Right atrium auricular region (tissue), 2 donors: ENCODE results near the gene TOX2. TPM values are rescaled to one million over a fixed set of nuclear protein-coding genes. Genes with fewer than 3 reads are reported as not detected.

Source experiments
- DNase-seq: peaks from one replicate; pipeline ENCODE4 v3.0.0-alpha.2; 2019; ENCODE audit warnings: low spot score
- H3K27ac ChIP-seq, 2 donors: fragments of 200-600 bp; sonication (generic); 1 replicate in 1 of 2; 2 replicates in 1 of 2; pipeline ENCODE4 v1.5.1; 2016 to 2019
- H3K27me3 ChIP-seq, 2 donors: fragments of 200-600 bp; sonication (generic); one replicate each; pipeline versions ENCODE4 v1.5.1 to v1.6.0; 2017 to 2019
- H3K36me3 ChIP-seq: fragments of 200-600 bp; sonication (generic); one replicate; pipeline ENCODE4 v1.5.1; 2016
- H3K4me1 ChIP-seq, 2 donors: fragments of 200-600 bp; sonication (generic); one replicate each; pipeline versions ENCODE4 v1.5.1 to v1.6.0; 2017 to 2019
- H3K4me3 ChIP-seq, 2 donors: fragments of 200-600 bp; sonication (generic); 1 replicate in 1 of 2; 2 replicates in 1 of 2; pipeline ENCODE4 v1.5.1; 2017 to 2019; ENCODE audit warnings: mild to moderate bottlenecking in 1 of 2, moderate library complexity in 1 of 2
- H3K9me3 ChIP-seq, 2 donors: fragments of 200-600 bp; sonication (generic); one replicate each; pipeline ENCODE4 v1.5.1; 2019
- total RNA-seq, 2 donors: library from RNA; depleted of rRNA; stranded (reverse); fragments of >200 nt; gene quantifications; one replicate each; pipeline ENCODE4 v1.1.0, GENCODE V29; 2016
- TF ChIP-seq, protein P1 (sequence below), 2 donors: fragments of 200-600 bp; sonication (generic); IDR thresholded peaks; one replicate each; pipeline ENCODE4 v1.5.1; 2019; ENCODE audit warnings: antibody characterized with exemption in 2 of 2

Gene TOX2
- total RNA-seq, 2 donors from 2014 or later: 0.30 to 0.63 TPM

DNA sequence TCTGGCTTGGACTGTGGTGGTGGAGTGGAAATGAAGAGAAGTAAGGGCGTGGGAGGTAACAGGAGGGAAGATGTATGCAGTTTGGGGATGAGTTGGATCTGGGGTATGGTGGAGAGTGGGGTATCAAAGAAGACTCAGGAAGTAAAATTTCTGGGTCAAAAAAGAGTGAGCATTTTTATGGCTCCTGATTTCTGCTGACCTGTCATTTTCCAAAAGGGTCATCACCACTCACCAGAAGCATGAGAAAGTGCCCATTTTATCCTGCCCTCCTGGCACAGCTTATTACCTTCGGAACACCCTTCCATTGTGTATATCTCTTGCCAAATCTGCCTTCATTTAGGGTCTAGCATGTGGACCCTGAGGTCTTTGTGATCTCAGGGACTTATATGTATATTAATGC is 17.3 kb downstream of the TOX2 start:
- Histone ChIP-seq H3K27me3 (no peaks in the 10 kb centered on the region), H3K36me3 (no peaks in the 10 kb centered on the region), H3K27ac (no peak overlapping the region), H3K9me3 (no peaks in the 10 kb centered on the region), H3K4me3 (no peak overlapping the region), H3K4me1 (no peaks in the 10 kb centered on the region)
- DNase-seq: no peak
- TF ChIP-seq, protein P1, sequence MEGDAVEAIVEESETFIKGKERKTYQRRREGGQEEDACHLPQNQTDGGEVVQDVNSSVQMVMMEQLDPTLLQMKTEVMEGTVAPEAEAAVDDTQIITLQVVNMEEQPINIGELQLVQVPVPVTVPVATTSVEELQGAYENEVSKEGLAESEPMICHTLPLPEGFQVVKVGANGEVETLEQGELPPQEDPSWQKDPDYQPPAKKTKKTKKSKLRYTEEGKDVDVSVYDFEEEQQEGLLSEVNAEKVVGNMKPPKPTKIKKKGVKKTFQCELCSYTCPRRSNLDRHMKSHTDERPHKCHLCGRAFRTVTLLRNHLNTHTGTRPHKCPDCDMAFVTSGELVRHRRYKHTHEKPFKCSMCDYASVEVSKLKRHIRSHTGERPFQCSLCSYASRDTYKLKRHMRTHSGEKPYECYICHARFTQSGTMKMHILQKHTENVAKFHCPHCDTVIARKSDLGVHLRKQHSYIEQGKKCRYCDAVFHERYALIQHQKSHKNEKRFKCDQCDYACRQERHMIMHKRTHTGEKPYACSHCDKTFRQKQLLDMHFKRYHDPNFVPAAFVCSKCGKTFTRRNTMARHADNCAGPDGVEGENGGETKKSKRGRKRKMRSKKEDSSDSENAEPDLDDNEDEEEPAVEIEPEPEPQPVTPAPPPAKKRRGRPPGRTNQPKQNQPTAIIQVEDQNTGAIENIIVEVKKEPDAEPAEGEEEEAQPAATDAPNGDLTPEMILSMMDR (IDR thresholded peaks at IDR 0.05): no peak

DNA sequence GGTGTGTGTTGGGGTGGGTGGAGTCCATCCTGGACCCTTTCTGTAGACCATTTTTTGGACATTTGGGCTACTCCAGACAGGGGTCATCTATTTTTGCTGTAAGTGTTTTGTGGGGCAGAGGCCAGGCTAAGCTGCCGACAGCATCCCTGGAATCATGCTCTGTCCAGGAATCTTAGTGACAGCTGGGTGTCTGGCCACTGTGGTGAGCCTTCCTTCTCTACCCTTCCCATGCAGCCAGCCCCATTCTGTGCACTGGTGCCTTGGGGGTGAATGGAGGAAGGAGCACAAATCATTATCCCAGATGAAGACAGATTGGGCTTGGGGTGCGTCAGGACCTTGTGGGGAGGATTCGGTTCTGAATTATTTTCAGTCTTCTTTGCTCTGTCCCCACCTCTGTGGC is 20.2 kb downstream of the TOX2 start:
- no peaks in the 10 kb centered on the region for H3K9me3 ChIP-seq
- TF ChIP-seq, protein P1 (IDR thresholded peaks at IDR 0.05): no peak
- H3K27me3 ChIP-seq: no peaks in the 10 kb centered on the region

DNA sequence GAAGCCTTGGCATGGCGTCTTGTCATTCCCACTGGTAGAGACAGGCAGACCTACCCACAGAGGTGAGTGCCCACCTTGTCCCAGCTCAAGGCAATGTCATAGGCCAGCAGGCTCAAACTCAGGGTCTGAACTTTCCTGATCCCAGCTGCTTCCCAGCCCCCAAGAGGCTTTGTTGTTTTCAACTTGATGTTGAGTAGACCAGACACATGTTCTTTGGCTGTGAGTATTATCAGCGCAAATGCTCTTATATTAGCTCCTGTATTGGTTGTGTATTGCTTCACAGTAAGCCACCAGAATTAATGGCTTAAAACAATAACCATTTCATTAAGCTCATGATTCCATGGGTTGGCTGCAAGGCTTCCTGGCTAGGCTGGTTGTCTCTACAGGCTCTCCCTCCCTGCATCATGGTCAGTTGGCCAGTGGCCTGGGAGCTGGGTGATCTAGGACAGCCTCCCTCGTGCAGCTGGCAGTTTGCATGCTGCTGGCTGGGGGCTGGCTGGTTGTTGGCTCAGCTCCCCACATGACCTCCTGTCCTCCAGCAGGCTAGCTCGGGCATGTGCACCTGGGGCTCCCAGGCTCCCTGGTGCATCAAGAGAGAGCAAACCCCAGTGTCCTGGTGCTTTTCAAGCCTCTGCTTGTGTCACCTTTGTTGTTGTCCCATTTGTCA is 21.6 kb downstream of the TOX2 start:
- H3K4me1 ChIP-seq: peaks cover 0 to 11% of the 10 kb centered on the region in 2 donors
- H3K27me3 ChIP-seq: no peaks in the 10 kb centered on the region
- H3K27ac ChIP-seq: no peak overlapping the region
- no peaks in the 10 kb centered on the region for H3K36me3 ChIP-seq
- DNase-seq: no peak
- H3K9me3 ChIP-seq: no peaks in the 10 kb centered on the region
- no peak overlapping the region for H3K4me3 ChIP-seq
- TF ChIP-seq, protein P1 (IDR thresholded peaks at IDR 0.05): no peak

More for the DNA sequence above, 20.2 kb downstream of the TOX2 start:
- Histone ChIP-seq H3K4me3 (no peak overlapping the region), H3K4me1 (peaks cover 0 to 10% of the 10 kb centered on the region in 2 donors), H3K36me3 (no peaks in the 10 kb centered on the region), H3K27ac (no peak overlapping the region)
- DNase-seq: no peak

DNA sequence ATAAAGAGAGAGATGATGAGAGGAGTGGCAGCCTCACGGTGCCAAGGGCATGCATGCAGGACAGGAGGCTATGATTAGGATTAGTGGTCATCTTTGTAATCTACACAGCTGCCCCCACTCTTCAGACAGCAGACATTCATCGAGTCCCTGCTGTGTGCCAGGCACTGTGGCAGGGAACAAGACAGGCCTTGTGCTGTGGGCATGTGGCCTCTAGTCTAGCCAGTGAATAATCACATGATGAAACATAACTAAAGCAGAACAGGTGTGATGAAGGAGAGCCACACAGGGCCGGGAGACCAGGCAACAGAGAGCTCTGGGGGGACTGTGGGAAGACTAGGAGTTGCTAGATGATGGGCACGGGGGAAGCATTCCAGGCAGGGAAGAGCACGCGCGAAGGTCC is 22.2 kb downstream of the TOX2 start:
- Histone ChIP-seq H3K27me3 (no peaks in the 10 kb centered on the region), H3K36me3 (no peaks in the 10 kb centered on the region), H3K4me3 (no peak overlapping the region), H3K27ac (no peak overlapping the region), H3K4me1 (peaks cover 0 to 11% of the 10 kb centered on the region in 2 donors), H3K9me3 (no peaks in the 10 kb centered on the region)
- TF ChIP-seq, protein P1 (IDR thresholded peaks at IDR 0.05): no peak
- no peak for DNase-seq

DNA sequence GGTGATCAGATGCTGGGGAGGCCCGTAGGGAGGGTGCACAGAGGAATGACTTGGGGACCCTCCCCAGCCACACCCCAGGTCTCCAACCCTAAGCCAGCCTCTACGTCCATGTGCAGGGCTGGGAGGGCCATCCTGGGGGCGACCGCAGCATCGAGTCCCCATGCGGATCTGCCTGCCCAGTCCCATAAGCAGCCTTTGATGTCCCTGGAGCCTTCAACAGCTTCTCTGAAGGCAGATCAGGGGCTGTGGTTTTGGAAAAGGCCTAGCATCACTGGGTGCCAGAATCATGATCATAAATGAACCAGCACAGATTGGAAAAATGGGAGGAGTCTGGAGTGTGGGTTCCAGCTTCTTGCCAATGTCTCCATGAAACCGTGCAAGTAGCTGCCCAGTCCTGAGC is 22.9 kb downstream of the TOX2 start:
- H3K9me3 ChIP-seq: no peaks in the 10 kb centered on the region
- H3K4me3 ChIP-seq: no peak overlapping the region
- no peak for DNase-seq
- H3K4me1 ChIP-seq: peaks cover 0 to 18% of the 10 kb centered on the region in 2 donors
- TF ChIP-seq, protein P1 (IDR thresholded peaks at IDR 0.05): no peak
- no peaks in the 10 kb centered on the region for H3K36me3 ChIP-seq
- H3K27me3 ChIP-seq: no peaks in the 10 kb centered on the region
- H3K27ac ChIP-seq: no peak overlapping the region
